ENCODE data around the gene SUCO.
"Not testable (repeated sequence)": the region's sequence is repeated elsewhere in the genome, so short reads cannot be mapped to it uniquely, and the experiment has no call there.

SUCO gene, protein sequence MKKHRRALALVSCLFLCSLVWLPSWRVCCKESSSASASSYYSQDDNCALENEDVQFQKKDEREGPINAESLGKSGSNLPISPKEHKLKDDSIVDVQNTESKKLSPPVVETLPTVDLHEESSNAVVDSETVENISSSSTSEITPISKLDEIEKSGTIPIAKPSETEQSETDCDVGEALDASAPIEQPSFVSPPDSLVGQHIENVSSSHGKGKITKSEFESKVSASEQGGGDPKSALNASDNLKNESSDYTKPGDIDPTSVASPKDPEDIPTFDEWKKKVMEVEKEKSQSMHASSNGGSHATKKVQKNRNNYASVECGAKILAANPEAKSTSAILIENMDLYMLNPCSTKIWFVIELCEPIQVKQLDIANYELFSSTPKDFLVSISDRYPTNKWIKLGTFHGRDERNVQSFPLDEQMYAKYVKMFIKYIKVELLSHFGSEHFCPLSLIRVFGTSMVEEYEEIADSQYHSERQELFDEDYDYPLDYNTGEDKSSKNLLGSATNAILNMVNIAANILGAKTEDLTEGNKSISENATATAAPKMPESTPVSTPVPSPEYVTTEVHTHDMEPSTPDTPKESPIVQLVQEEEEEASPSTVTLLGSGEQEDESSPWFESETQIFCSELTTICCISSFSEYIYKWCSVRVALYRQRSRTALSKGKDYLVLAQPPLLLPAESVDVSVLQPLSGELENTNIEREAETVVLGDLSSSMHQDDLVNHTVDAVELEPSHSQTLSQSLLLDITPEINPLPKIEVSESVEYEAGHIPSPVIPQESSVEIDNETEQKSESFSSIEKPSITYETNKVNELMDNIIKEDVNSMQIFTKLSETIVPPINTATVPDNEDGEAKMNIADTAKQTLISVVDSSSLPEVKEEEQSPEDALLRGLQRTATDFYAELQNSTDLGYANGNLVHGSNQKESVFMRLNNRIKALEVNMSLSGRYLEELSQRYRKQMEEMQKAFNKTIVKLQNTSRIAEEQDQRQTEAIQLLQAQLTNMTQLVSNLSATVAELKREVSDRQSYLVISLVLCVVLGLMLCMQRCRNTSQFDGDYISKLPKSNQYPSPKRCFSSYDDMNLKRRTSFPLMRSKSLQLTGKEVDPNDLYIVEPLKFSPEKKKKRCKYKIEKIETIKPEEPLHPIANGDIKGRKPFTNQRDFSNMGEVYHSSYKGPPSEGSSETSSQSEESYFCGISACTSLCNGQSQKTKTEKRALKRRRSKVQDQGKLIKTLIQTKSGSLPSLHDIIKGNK (N-terminal part only)

DNA sequence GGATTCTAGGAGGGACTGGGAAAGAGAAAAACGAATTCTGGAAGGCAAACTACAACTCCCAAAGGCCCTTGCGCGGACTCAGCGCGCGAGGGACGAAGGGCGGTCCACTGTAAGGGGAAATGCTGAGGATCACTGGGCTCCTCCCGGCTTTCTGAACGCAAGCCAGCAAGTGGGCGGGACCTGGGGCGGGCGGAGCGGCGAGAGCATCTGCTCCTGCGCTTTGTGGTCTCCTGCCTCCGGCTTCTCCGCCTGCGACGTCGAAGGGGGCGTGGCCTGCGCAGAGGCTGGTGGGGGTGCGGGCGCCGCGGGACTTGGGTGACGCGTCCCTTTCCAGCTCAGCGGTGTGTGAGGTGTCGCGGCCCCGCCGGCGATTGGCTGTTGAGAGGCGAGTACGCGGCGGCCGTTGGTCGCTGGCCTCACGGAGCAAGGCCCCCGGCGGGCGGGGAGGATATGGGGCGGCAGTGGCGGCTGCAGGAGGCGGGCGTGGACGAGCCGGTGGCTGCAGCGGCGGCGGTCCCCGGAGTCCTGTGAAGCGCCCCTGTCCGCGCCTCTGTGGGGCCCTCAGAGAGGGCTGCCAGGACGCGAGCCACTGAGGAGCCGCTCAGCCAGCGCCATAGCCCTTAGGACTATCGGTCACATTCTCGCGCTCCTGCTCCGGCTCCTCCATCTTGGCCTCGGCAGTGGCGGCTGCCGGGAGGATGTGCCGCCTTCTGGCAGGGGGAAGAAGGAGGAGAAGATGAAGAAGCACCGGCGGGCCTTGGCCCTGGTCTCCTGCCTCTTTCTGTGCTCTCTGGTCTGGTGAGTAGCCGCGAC, at the start of gene SUCO:
Gene SUCO (plus strand): TSS at position 451 of the 813 bp plus-strand sequence. CDS start 286 bp downstream, at position 737.
- peak; percentile 99 to 100 for DNase-seq

DNA sequence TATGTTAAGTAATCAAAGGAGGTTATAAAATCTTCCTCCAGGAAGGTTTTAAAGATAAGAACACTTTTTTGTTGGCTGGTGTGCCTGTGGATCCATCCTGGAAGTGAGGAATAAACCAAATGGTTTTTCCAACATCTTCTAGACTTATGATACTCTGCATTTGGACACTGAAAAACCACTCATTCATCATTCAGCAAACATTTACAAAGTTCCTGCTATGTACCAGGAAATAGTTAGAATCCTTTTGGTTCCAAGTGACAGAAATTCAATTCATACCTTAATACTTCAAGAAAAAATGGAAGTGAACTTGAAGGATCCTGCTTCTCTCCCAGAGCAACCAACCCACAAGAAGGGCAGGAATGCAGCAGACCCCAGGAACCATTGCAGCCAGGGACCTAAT, 49.5 kb upstream of the SUCO start:
- no peak for DNase-seq

DNA sequence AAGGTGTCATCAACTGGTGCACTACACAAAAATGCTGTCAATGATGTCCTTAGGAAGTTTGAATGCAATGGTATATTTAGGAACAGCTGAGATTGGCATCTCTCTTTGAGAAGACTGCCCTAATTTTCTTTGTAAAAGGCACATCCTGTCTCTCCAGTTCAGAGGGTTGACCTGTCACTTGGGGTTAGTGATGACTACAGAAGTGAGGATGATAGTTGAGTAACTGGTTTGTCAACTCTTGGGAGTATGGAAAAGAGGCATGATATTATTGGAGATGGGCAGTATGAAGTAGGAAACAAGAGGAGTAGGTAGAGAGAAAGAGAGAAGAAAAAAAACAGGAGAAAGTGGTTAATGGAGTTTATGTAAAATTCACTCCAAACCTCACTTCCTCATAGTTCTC, 48.7 kb upstream of the SUCO start:
- no peak for DNase-seq

DNA sequence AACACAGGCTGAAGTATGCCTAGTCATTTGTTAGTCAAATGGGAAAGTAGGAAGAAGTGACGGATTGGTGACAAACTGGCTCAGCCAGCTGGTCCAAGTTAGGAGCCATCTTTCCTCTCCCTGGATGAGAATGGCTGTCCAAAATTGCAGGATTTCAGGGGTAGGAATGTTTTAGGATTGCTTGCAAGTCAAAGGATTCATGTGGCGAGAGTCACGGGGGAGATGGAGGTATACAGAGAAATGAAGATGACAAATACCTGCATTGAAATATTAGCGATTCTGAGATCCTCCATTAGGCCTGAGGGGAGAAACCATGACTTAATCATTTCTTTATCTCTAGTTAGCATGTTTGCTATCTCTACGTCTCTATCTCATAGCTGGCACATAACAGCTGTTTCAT, 47.3 kb upstream of the SUCO start:
- no peak for DNase-seq

DNA sequence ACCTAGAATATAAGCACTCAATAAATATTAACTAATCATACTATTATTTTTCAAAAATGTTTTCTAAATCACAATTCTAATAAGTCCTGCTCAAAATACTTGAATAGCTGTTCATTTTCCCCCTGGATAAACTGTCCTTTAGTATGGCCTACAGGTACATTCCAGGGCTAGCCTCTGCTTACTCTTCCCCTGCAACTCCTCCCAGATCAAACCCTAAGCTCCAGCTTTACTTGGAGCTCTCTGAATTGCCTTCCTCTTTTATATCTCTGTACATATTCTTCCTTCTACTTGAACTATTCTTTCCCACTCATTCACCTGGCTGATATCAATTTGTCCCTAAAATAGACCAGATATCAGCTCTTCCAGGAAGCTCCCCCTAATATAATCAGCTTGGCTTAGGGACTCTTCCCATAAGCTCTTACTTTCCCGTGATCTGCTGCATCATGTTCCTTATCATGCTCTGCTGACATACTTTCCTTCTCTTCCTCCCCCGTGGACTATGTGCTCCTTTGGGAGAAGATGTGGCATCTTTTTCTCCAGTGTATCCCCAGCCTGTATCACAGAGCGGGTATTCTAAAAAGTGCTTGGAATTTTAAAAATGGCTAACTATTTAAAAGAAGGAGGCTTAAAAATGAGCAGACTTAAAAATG, 46.0 kb upstream of the SUCO start:
- DNase-seq, result no peak

DNA sequence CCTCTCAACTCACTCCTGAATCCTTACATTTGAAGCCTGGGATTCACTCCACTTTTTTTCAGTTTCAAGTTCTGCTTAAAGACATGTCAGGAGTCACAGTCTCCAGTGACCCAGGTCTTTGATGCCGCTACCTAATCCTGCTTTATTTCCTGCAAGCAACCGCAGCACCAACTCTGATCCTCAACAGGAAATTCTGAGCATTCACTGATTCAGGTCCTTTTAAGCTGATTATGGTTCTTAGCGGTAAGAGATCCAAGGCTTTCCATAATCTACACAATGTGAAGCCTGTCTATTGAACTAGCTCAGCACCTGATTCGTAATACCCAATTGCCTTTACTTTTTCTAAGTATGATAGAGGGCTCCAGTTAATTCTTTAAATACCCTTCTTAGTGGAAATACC, 45.4 kb upstream of the SUCO start:
- no peak for DNase-seq

DNA sequence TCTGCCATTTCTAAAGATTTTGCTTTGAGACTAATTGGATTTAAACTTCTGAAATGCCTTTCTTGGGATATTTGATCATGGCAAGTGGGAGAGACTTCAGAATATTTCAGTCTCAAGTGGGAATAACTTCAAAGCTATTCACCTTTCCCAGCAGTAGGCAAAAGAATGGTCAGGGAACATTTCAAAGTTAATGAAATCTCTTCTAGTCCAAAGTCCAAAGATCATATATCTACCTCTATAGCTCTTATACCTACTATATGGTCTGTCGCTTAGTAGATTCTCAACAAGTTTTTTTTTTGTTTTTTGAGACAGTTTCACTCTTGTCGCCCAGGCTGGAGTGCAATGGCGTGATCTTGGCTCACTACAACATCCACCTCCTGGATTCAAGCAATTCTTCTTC, 44.6 kb upstream of the SUCO start:
- DNase-seq, result no peak

DNA sequence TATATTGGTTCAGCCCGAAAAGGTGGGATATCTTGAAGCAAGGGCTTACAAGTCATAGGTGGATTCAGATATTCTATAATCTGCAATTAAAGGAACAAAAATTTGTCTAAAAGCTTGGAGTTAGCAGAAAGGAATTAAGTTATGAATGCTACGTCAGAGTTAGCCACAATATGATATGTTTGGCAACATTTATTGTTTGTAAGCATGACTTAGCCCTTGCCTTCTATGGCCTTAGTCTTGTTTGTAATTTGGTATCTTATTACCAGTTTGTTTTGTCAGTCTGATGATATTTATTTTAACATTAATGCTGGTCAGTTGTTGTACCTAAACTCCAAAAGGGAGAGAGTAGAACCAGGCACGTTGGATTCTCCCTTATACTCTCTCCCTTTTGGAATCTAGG, 43.1 kb upstream of the SUCO start:
- DNase-seq, result no peak

DNA sequence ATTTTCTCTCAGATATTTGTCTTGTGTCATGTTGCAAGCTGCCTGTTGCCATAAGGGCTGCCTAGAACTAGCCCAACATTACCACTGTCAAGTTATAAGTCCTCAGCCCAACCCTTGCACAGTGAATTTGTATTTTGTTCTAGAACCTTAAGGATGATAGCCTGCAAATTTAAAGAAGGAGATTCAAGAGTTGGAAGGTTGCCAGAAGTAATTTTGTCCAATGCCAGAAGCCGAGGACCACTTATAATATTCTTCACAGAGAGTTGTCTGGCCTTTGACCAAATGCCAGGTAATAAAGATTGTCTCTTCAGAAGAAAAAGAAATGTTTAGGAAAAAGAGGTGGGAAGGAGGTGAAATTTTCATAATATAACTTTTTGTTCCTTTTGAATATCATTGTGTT, 40.5 kb upstream of the SUCO start:
- no peak for DNase-seq

DNA sequence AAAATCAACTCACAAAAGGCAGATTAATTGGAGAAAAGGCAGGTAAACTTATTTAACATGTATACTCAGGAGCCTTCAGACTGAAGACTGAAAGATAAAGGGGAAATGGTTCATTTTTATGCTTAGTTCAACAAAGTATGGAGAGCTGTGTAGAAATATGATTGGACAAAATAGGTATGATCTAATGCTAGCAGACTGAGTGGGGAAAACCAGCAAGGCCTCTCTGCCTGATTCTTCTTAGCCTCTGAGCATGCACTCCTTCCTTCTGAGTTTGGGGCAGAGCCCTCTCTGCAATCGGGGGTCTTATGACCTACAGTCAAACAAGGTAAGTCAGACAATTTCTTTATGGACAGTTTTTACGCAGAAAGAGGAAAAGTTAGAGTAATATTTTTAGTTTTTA, 38.8 kb upstream of the SUCO start:
- no peak for DNase-seq

DNA sequence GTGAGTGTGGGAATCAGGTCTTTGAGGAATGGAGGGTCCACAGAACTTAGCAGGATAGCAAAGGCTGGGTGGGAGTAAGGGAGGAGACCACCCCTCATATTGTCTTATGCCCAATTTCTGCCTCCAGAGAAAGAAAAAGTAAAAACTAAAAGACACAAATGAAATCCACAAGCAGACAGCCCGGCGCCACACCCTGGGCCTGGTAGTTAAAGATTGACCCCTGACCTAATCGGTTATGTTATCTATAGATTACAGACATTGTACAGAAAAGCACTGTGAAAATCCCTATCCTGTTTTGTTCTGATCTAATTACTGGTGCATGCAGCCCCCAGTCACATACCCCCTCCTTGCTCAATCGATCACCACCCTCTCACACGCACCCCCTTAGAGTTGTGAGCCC, 36.8 kb upstream of the SUCO start:
- not testable (repeated sequence) for DNase-seq

DNA sequence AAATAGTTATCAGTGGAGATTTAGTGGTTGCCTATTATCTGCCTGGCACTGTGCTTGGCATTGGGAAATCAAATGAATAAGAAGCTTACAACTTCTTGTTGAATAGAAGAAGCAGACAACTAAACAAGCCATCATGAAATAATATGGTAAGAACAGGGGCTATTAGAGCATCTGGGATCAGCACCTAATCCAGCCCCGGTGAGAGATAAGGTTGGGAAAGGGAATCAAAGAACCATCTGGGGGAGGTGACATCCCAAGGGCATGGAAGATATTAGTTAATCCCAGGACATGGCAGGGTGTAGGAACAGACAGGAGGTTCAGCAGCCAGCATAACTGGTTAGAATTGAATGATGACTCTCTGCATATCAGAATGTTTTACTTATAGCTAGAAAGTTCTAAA, 36.3 kb upstream of the SUCO start:
- no peak for DNase-seq

DNA sequence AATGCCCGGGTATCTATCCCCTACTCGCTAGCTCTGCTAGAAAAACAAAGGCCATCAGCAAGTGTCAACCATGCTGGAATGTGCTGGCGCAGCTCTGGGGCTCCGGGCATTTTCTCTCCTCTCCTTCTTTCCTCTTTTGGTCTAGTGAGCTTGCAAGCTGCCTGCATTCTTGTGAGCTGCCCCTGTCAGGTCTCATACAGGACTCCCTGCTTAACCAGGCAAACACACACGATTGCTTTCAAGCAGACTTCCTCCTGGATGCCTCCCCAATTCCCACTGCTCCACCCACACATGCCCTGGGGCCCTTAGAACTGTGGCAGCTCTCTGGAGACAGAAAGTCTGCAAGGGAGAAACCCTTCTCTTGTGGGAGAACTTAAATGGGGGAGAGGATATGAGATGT, 35.7 kb upstream of the SUCO start:
- no peak for DNase-seq

DNA sequence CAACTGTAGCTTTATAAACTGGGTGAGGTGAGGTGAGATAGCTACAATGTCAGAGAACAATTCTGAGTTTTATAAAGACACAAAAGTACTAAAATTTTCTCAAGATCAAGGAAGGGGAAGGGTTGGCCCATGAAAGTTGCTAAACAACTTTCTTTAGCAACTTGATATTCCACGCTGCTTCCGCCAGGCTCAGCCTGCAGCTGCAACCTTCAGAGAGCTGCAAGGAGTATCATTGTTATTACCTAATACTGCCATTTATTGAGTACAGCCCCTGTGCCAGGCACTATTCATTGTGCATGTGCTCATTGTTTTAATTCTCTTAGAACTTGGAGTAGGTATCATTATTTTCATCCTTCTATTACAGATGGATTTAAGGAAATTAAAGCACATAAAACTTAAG, 34.1 kb upstream of the SUCO start:
- no peak for DNase-seq

DNA sequence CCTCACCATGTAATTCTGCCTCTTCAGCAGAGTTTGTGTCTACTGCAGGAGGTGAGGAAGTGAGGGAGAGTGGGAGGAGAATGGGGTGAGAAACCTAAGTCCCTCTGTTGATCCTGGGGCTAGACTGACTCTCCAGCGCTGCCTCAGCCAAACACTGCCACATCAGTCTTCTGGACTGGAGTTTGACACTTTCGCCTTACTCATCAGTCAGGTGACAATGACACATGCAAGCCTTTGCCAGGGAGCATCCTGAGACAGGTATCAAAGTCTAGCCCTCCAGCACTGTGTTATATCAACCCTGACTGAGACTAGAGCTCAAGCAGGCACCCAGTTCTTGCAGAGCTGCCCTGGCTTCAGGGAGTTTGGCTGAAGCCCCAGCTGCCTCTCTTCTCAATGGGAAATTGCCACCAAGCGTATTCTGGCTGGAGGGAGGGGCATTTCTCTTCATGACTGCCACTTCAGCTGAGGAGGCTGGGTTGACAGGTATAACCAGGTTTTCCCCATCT, 33.3 kb upstream of the SUCO start:
- no peak for DNase-seq

DNA sequence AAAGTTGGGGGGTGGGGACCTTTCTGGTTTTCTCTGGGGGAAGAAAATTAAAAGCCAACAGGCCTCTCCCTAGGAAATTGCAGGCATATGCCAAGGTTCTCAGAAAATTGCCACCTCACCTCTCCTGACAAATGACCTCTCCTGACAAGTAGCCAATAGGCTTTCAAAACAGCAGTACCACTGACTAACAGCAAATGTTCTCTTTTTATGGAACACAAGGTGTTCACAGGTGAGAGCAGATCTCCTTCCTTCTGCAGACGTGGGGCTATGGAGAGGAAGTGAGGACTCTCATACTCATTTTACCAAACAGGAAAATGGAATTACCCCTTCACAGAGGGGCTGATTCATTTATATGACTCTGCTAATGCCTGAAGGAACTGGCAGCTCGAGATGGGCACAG, 32.7 kb upstream of the SUCO start:
- no peak for DNase-seq

DNA sequence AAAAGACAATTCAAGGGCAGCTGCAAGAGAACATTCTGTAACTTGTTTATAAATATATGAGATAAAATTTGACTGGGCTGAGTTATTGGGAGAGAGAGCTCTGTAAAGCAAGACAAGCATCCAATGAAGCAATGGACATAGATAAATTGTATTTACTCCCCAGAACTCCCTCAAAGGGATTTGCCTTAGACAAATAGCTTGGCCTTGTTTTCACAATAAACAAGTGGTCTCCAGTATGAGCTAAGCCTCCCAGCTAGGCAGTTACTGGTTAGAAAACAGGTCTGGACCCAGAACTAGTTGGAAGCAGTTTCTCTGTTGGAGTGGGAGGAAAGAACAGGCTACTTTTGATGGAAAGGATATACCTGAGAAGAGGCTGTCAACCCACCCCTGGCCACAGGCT, 25.2 kb upstream of the SUCO start:
- DNase-seq, result no peak

DNA sequence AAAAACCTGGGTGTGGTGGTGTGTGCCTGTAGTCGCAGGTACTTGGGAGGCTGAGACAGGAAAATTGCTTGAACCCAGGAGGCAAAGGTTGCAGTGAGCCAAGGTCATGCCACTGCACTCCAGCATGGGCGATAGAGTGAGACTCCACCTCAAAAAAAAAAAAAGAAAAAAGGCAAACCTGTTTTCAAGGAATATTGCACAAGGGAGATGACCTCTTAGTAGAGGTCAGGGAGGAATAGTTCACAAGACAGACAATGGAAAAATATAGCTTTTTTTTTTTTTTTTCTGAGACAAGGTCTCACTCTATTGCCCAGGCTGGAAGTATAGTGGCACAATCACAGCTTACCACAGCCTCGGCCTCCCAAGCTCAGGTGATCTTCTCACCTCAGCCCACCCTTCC, 22.5 kb upstream of the SUCO start:
- no peak for DNase-seq

DNA sequence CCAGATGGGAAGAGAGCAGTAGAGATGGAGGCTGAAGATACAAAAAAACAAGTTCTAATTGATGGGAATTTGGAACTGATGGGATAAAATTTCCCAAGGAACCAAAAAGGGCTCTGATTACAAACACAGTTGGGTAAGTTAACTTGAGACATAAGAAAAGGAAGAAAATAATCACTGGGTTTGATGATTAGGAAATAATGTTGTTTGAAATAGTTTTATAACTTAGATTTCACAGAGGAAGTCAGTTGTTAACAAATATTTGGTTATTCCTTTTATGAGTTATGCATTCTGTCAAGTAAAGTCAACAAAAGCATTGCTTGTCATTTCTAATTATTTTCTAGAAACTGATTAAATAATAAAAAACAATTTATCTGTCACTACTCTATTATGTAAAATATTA, 20.4 kb upstream of the SUCO start:
- no peak for DNase-seq

DNA sequence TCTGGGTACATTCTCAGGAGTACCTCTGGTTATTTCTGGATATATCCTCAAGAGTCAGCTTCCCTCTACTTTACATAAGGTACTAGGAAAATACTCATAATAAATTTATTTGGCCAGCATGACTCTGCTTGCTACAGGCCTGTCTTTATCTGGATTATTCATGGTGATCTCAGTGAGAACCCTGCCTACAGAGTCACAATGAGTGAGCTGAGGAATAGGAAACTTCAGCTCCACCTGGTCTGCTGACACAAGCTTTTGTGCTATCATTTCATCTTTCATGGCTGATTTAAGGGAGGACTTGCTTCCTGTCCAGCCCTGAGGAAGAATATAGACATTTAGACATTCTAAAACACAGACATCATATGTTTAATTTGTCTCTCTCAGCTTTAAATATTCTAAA, 19.5 kb upstream of the SUCO start:
- no peak for DNase-seq

DNA sequence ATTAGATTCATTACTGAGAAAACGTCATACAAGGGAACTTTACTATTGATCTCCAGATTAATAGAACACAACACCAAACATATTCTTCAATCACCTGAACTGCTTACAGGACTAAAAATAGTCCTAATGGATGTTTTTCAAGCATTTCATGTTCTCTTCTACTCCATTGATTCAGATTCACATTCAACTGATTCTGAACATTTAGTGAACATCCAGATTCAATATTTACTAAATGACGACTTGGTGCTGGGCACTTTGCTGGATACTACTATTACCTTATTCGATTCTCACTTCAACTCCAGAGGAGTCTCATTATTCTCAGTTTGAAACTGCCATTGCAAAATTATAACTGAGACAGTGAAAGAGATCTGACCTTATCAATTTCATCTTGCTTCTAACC, 18.8 kb upstream of the SUCO start:
- no peak for DNase-seq

DNA sequence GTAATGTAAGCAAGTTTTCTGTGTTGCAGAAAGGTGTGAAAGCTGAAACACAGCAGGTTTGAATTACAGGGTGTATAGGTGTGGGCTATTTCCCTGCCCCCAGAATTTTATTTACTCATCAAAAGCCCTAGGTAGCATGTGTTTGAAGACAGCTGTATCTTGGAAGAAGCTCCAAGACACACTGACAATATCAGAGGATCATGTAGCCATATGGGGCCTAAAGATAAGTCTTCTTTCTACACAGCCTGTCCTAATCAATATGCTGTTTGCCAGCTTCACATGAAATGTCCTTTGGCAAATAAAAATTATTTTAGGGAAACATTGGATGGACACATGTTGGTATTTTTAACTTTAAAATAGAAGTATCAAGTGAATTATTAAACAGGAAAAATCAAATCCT, 17.5 kb upstream of the SUCO start:
- no peak for DNase-seq
